A549 (cell line): Measurements from ENCODE around the gene AMER3. TPM values are rescaled to one million over a fixed set of nuclear protein-coding genes. Genes with fewer than 3 reads are reported as not detected.
A peak's percentile ranks its signal among the peaks of the same experiment; 100 is the strongest.

Source experiments
- ATAC-seq, 2 experiments: fragments of 200-7000 bp in 1 of 2; fragments of >200 bp in 1 of 2; cut with Nextera tagmentation in 1 of 2; cut with Tn5 transposase in 1 of 2; 3 replicates each; pipeline versions ENCODE4 v1.8.0 to v1.9.1; 2018 to 2020; ENCODE audit warnings: mild to moderate bottlenecking in 1 of 2, moderate library complexity in 1 of 2
- CTCF ChIA-PET: fragments of 300-600 bp; sonication (Branson Sonifier 250); formaldehyde crosslinking; extraction: SDS; loops from one replicate; lab custom pipeline; 2021; ENCODE audit warnings: antibody characterized with exemption, inconsistent platforms; lab: Yijun Ruan, JAX
- POLR2A ChIA-PET: fragments of 350-600 bp; formaldehyde crosslinking; extraction: SDS; loops from one replicate; lab custom pipeline; 2021; ENCODE audit warnings: antibody characterized with exemption, inconsistent platforms; lab: Yijun Ruan, JAX
- DNase-seq, 2 experiments: peaks; one replicate each; pipeline versions ENCODE4 v3.0.0 to v3.0.0-alpha.2; 2011 to 2016; ENCODE audit warnings: low read depth in 1 of 2, low spot score in 1 of 2
- FAIRE-seq: peaks from 2 replicates; lab custom pipeline; 2011; peaks lifted over from hg19 to GRCh38; lab: Jason Lieb, UNC
- H3K27ac ChIP-seq, 2 experiments: fragments of >200 bp; sonication (Bioruptor Twin); formaldehyde crosslinking; 3 replicates each; pipeline ENCODE4 v1.5.1; 2016 to 2017
- H3K4me1 ChIP-seq: fragments of >200 bp; sonication (Bioruptor Twin); formaldehyde crosslinking; 3 replicates; pipeline ENCODE4 v1.6.1; 2016
- H3K4me2 ChIP-seq: fragments of >200 bp; sonication (Bioruptor Twin); formaldehyde crosslinking; 3 replicates; pipeline ENCODE4 v1.6.1; 2016
- H3K4me3 ChIP-seq: fragments of >200 bp; sonication (Bioruptor Twin); formaldehyde crosslinking; 3 replicates; pipeline ENCODE4 v1.5.1; 2016
- H3K9me3 ChIP-seq: fragments of >200 bp; sonication (Bioruptor Twin); formaldehyde crosslinking; 3 replicates; pipeline ENCODE4 v1.6.1; 2016
- CEBPB ChIP-seq, 2 experiments: fragments of >200 bp in 1 of 2; sonication (Bioruptor Twin) in 1 of 2; formaldehyde crosslinking in 1 of 2; IDR thresholded peaks; 2 replicates each; pipeline ENCODE4 v1.6.1; 2012 to 2016
- CHD2 ChIP-seq: fragments of 150-350 bp; IDR thresholded peaks from 2 replicates; pipeline ENCODE4 v1.6.1; 2014; ENCODE audit warnings: low read length; ENCODE audit not compliant: partially characterized antibody
- EHMT2 ChIP-seq: fragments of 200-600 bp; sonication (generic); IDR thresholded peaks from 2 replicates; pipeline ENCODE4 v1.6.1; 2016; ENCODE audit warnings: antibody characterized with exemption, low read depth, mild to moderate bottlenecking, moderate library complexity
- ELK1 ChIP-seq: fragments of 150-350 bp; IDR thresholded peaks from 2 replicates; pipeline ENCODE4 v1.6.1; 2014; ENCODE audit warnings: low read depth, mild to moderate bottlenecking, low read length
- ESRRA ChIP-seq: fragments of 150-350 bp; IDR thresholded peaks from 2 replicates; pipeline ENCODE4 v1.6.1; 2014; ENCODE audit warnings: mild to moderate bottlenecking, low read length, borderline replicate concordance
- FOSB ChIP-seq: fragments of 250-450 bp; sonication (Bioruptor Pico); IDR thresholded peaks from 2 replicates; pipeline ENCODE4 v1.5.0; 2020; ENCODE audit warnings: mild to moderate bottlenecking, moderate library complexity
- FOSL2 ChIP-seq, 2 experiments: fragments of 450-650 bp in 1 of 2; fragments of >200 bp in 1 of 2; sonication (Bioruptor Twin) in 1 of 2; formaldehyde crosslinking; IDR thresholded peaks; 2 replicates each; pipeline versions ENCODE4 v1.5.0 to v1.6.1; 2016 to 2020; ENCODE audit warnings: mild to moderate bottlenecking in 1 of 2, moderate library complexity in 1 of 2
- FOXS1 ChIP-seq: fragments of 250-450 bp; sonication (Bioruptor Pico); IDR thresholded peaks from 2 replicates; pipeline ENCODE4 v1.5.0; 2020; ENCODE audit warnings: mild to moderate bottlenecking, moderate library complexity
- HOXA7 ChIP-seq: fragments of 250-450 bp; sonication (Bioruptor Pico); IDR thresholded peaks from 2 replicates; pipeline ENCODE4 v1.5.0; 2020; ENCODE audit warnings: mild to moderate bottlenecking, moderate library complexity
- JUN ChIP-seq, 2 experiments: fragments of >200 bp; sonication (Bioruptor Twin); formaldehyde crosslinking; IDR thresholded peaks; 2 replicates in 1 of 2; 3 replicates in 1 of 2; pipeline ENCODE4 v1.6.1; 2016 to 2017
- JUNB ChIP-seq: fragments of >200 bp; sonication (Bioruptor Twin); formaldehyde crosslinking; IDR thresholded peaks from 2 replicates; pipeline ENCODE4 v1.6.1; 2016
- MAZ ChIP-seq: fragments of 150-350 bp; IDR thresholded peaks from 2 replicates; pipeline ENCODE4 v1.6.1; 2014; ENCODE audit warnings: antibody characterized with exemption, low read depth, low read length, borderline replicate concordance
- NFE2L2 ChIP-seq: fragments of 150-350 bp; conservative IDR thresholded peaks from 2 replicates; pipeline ENCODE4 v1.6.1; 2014; ENCODE audit warnings: low read length
- NR3C1 ChIP-seq: fragments of >200 bp; sonication (Bioruptor Twin); formaldehyde crosslinking; IDR thresholded peaks from 3 replicates; pipeline ENCODE4 v1.6.1; 2017
- RARB ChIP-seq: fragments of 250-450 bp; sonication (Bioruptor Pico); IDR thresholded peaks from 2 replicates; pipeline ENCODE4 v1.8.0; 2021; ENCODE audit warnings: mild to moderate bottlenecking, moderate library complexity
- RCOR1 ChIP-seq: fragments of 150-350 bp; IDR thresholded peaks from 2 replicates; pipeline ENCODE4 v1.6.1; 2014; ENCODE audit warnings: antibody characterized with exemption, low read length, low read depth
- RNF2 ChIP-seq: fragments of 200-600 bp; sonication (generic); IDR thresholded peaks from 2 replicates; pipeline ENCODE4 v1.6.1; 2016; ENCODE audit warnings: low read depth, mild to moderate bottlenecking, antibody characterized with exemption, moderate library complexity, borderline replicate concordance
- ZC3H11A ChIP-seq: fragments of 450-650 bp; IDR thresholded peaks from 2 replicates; pipeline ENCODE4 v1.6.1; 2014; ENCODE audit warnings: antibody characterized with exemption, mild to moderate bottlenecking
- ZFP36 ChIP-seq: fragments of 450-650 bp; IDR thresholded peaks from 2 replicates; pipeline ENCODE4 v1.6.1; 2014; ENCODE audit warnings: borderline replicate concordance; ENCODE audit not compliant: partially characterized antibody
- WGBS: methylation state at CpG from one replicate; pipeline ENCODE4 v1.1.6; 2017; ENCODE audit errors: missing lambda C conversion rate; 5-methylcytosine and 5-hydroxymethylcytosine counted together
- polyA plus RNA-seq, 4 experiments: library from polyadenylated mRNA; depleted of rRNA in 3 of 4; stranded (reverse); fragments of >200 nt; fragmentation: RNase III in 1 of 4; extraction: RNeasy Plus Mini Kit Qiagen cat#74134 plus additional on column Dnase treatment in 1 of 4; gene quantifications; 2 replicates in 3 of 4; 3 replicates in 1 of 4; pipeline ENCODE4 v1.2.3, GENCODE V29; 2011 to 2017
- TF ChIP-seq, protein P1 (sequence below): IDR thresholded peaks from 2 replicates; pipeline ENCODE4 v1.6.1; 2012
- TF ChIP-seq, protein P2 (sequence below): IDR thresholded peaks from 2 replicates; pipeline ENCODE4 v1.6.1; 2012; ENCODE audit warnings: low read depth, borderline replicate concordance

The AMER3 gene
- polyA plus RNA-seq, 2 of the 4 experiments (the other 2 are of a cell fraction), result not detected

DNA sequence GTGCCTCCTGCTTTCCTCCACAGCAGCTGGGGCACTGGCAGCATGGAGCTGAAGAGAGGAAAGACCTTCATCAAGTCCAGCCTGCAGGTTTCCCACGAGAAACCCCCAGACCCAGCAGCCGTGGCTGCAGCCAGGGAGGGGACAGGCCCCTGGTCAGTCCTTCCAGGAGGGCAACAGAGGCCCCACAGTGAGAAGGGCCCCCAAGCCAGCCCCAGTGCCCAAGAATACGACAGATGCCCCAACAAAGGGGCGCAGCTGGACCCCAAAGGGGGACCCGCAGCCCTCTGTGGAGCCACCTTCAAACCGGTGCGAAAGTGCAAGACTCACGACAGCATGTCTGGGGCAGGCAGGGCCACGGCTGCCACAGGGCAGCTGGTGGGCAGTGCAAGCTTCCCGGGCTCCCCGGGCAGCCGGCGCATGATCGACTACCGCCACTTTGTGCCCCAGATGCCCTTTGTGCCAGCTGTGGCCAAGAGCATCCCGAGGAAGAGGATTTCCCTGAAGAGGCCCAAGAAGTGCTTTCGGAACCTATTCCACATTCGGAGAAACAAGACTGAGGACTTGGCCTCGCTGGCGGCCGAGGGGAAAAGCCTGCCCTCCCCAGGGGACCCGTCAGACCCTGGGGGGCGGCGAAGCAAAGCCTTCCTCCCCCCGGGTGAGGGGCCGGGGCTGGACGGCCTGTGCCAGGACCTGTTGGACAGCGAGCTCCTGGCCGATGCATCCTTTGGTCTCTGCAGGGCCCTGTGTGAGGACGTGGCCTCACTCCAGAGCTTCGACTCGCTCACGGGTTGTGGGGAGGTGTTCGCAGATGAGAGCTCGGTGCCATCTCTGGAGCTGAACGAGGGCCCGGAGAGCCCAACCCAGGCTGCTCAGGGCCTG is 6.9 kb downstream of the AMER3 start:
- 18% methylated on average over 18 of the region's 37 CpGs for WGBS
- Histone ChIP-seq H3K27ac (no peak overlapping the region), H3K9me3 (no peaks in the 10 kb centered on the region), H3K4me2 (no peak overlapping the region), H3K4me3 (no peak overlapping the region), H3K4me1 (no peaks in the 10 kb centered on the region)
- FAIRE-seq (no peak), ATAC-seq (peak in 1 of 2 experiments; percentile 40; a peak in 3 of 6 replicates), DNase-seq (no peak)
- ChIA-PET POLR2A (no interaction called here), CTCF (interaction anchor here (0.8 to 2.5 kb wide), 4 partner anchors 35 to 164 kb away, joined by 3 to 7 read pairs (median 4); no protein-coding TSS in a partner anchor)
- TF ChIP-seq NFE2L2 (no peak), CEBPB (IDR thresholded peaks at IDR 0.05) (no peak), ZFP36 (no peak), ELK1 (no peak), FOSB (CRISPR knock-in tag) (no peak)

DNA sequence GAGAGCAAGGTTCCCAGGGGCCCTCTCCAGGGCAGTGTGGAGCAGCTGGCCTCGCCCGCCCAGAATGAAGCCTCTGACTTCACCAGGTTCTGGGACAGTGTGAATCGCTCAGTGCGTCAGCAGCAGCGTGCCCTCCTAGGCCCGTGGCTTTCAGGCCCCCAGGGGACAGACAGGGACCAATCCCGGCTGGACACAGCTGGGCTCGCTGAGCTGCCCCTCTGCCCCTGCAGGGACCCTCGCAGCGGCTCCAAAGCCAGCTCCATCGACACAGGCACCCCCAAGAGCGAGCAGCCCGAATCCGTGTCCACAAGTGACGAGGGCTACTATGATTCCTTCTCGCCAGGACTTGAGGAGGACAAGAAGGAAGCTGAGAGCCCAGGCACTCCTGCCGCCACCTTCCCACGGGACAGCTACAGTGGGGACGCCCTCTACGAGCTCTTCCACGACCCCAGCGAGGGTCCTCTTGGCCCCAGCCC is 7.6 kb downstream of the AMER3 start:
- H3K27ac ChIP-seq, result no peak overlapping the region
- ChIA-PET CTCF (interaction anchor here (0.8 to 2.5 kb wide), 2 partner anchors 35 to 111 kb away, joined by 3 to 7 read pairs; no protein-coding TSS in a partner anchor), POLR2A (no interaction called here)
- no peaks in the 10 kb centered on the region for H3K9me3 ChIP-seq
- TF ChIP-seq JUNB (no peak), EHMT2 (no peak), RCOR1 (no peak), MAZ (no peak), JUN (IDR thresholded peaks at IDR 0.05) (no peak), CHD2 (no peak), RARB (no peak), FOSL2 (IDR thresholded peaks at IDR 0.05) (no peak), FOSL2 (CRISPR knock-in tag; IDR thresholded peaks at IDR 0.05) (no peak), HOXA7 (CRISPR knock-in tag) (no peak), ZC3H11A (no peak), ESRRA (no peak), FOXS1 (CRISPR knock-in tag) (no peak), RNF2 (no peak), ELK1 (no peak), NR3C1 (no peak), FOSB (CRISPR knock-in tag) (no peak)
- TF ChIP-seq, protein P1, sequence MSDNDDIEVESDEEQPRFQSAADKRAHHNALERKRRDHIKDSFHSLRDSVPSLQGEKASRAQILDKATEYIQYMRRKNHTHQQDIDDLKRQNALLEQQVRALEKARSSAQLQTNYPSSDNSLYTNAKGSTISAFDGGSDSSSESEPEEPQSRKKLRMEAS, result no peak
- TF ChIP-seq, protein P2, sequence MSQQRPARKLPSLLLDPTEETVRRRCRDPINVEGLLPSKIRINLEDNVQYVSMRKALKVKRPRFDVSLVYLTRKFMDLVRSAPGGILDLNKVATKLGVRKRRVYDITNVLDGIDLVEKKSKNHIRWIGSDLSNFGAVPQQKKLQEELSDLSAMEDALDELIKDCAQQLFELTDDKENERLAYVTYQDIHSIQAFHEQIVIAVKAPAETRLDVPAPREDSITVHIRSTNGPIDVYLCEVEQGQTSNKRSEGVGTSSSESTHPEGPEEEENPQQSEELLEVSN, result no peak
- ATAC-seq, result peak in 1 of 2 experiments; percentile 46; a peak in 3 of 6 replicates
- H3K4me1 ChIP-seq, result no peaks in the 10 kb centered on the region
- no peak for DNase-seq
- no peak overlapping the region for H3K4me2 ChIP-seq
- FAIRE-seq, result no peak
- H3K4me3 ChIP-seq, result no peak overlapping the region
- 27% methylated on average over 7 of the region's 22 CpGs for whole genome bisulfite sequencing
